GM12891 (cell line): ENCODE data around the gene IL31.

Source experiments
- POLR2A ChIP-seq: IDR thresholded peaks from 2 replicates; pipeline ENCODE4 v1.6.1; 2011; ENCODE audit warnings: low read depth, low read length, control low read depth
- POLR2AphosphoS5 ChIP-seq: IDR thresholded peaks from 2 replicates; pipeline ENCODE4 v1.6.1; 2011; ENCODE audit warnings: low read depth, low read length, control low read depth
- POU2F2 ChIP-seq: IDR thresholded peaks from 2 replicates; pipeline ENCODE4 v1.6.1; 2011; ENCODE audit warnings: low read depth, mild to moderate bottlenecking, control low read depth, low read length, moderate library complexity
- TAF1 ChIP-seq: IDR thresholded peaks from 2 replicates; pipeline ENCODE4 v1.6.1; 2011; ENCODE audit warnings: low read depth, low read length, control low read depth

DNA sequence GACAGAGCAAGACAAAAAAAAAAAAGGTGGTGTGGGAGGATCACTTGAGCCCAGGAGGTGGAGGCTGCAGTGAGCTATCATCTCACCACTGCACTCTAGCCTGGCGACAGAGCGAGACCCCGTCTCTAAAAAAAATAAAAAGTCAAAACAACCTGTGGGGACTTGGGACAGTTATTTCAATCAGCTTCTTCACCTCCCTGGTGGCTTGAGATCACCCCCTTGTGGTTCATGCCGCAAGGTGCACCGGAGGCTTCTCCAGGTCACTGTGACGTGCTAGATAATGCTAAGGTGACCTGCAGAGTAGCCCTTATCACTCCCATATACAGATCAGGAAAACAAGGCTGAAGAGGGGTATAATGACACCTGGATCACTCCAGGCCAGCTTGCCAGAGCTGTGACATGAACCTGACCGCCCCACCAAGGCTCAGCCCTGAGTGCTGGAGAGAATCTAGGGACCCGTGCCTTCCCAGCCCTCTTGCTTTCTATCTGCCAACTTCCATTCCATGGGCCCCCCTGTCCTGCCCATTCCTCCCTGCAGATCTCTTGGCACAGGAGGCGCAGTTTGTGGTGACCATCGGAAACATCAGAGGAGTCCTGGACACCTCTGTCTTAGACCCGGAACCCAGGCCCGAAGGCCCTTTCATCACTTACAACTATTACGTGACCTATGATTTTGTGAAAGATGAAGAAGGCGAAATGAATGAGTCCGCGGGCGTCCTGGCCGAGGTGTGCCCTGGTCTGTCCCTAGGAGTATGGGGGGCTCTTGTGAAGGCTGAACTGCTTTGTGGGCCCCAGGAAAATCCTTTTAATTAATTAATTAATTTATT is 17.0 kb upstream of the IL31 start:
- TF ChIP-seq POLR2AphosphoS5 = no peak
- no peak for TF ChIP-seq POLR2A
- TF ChIP-seq POU2F2 = no peak
- TF ChIP-seq TAF1 = no peak
